ENCODE data around the gene ABT1.

The ABT1 gene

GRCh38 chr6:26576929-26577719 is 19.6 kb upstream of the ABT1 start:
- H3K27me3 ChIP-seq (ENCODE audit: insufficient read depth, poor library complexity, severe bottlenecking), result no peaks in the 10 kb centered on the region
- no peak for TF ChIP-seq GABPA (IDR thresholded peaks at IDR 0.05; ENCODE audit: low read depth)
- peak; percentile 47; the same call in 1 of the 2 replicates for TF ChIP-seq SPI1 (IDR thresholded peaks at IDR 0.05; ENCODE audit: borderline replicate concordance, low read depth)
- peak in 1 of 2 experiments; percentile 76 for DNase-seq (ENCODE audit: low read depth in 1 of 2, low spot score in 1 of 2)
- no peak overlapping the region for H3K4me3 ChIP-seq (replicated peaks; ENCODE audit: insufficient read depth, low read length)
- H3K27ac ChIP-seq (replicated peaks), result peak overlapping the region; percentile 58

GRCh38 chr6:26577720-26578072 is 19.1 kb upstream of the ABT1 start:
- no peak overlapping the region for H3K4me3 ChIP-seq (replicated peaks; ENCODE audit: insufficient read depth, low read length)
- DNase-seq (ENCODE audit: low read depth in 1 of 2, low spot score in 1 of 2), result no peak
- no peaks in the 10 kb centered on the region for H3K27me3 ChIP-seq (ENCODE audit: insufficient read depth, poor library complexity, severe bottlenecking)
- peak overlapping the region; percentile 58; the same call in 1 of the 2 replicates for H3K27ac ChIP-seq (replicated peaks)
- TF ChIP-seq SPI1 (IDR thresholded peaks at IDR 0.05; ENCODE audit: borderline replicate concordance, low read depth) (no peak), REST (IDR thresholded peaks at IDR 0.05; ENCODE audit: insufficient replicate concordance, low read depth) (no peak), GABPA (IDR thresholded peaks at IDR 0.05; ENCODE audit: low read depth) (no peak), POLR2AphosphoS5 (IDR thresholded peaks at IDR 0.05; ENCODE audit: low read depth) (no peak)
- TF ChIP-seq, protein P1, sequence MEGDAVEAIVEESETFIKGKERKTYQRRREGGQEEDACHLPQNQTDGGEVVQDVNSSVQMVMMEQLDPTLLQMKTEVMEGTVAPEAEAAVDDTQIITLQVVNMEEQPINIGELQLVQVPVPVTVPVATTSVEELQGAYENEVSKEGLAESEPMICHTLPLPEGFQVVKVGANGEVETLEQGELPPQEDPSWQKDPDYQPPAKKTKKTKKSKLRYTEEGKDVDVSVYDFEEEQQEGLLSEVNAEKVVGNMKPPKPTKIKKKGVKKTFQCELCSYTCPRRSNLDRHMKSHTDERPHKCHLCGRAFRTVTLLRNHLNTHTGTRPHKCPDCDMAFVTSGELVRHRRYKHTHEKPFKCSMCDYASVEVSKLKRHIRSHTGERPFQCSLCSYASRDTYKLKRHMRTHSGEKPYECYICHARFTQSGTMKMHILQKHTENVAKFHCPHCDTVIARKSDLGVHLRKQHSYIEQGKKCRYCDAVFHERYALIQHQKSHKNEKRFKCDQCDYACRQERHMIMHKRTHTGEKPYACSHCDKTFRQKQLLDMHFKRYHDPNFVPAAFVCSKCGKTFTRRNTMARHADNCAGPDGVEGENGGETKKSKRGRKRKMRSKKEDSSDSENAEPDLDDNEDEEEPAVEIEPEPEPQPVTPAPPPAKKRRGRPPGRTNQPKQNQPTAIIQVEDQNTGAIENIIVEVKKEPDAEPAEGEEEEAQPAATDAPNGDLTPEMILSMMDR (IDR thresholded peaks at IDR 0.05; ENCODE audit: insufficient read depth, low read length), result no peak

DNA sequence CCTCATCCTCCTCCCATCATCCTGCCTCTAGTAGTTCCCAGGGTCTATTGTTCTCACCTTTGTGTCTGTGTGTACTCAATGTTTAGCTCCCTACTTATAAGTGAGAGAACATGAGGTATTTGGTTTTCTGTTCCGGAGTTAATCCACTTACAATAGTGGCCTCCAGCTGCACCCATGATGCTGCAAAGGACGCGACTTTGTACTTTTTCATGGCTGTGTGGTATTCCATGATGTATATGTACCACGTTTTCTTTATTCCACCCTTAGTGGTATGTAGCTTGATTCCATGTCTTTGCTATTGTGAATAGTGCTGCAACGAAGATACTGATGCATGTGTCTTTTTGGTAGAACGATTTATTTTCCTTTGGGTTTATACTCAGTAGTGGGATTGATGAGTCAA is 18.5 kb upstream of the ABT1 start:
- H3K27ac ChIP-seq (replicated peaks), result no peak overlapping the region
- no peaks in the 10 kb centered on the region for H3K27me3 ChIP-seq (ENCODE audit: insufficient read depth, poor library complexity, severe bottlenecking)
- DNase-seq (ENCODE audit: low read depth in 1 of 2, low spot score in 1 of 2), result no peak
- H3K4me3 ChIP-seq (replicated peaks; ENCODE audit: insufficient read depth, low read length), result no peak overlapping the region
- TF ChIP-seq SPI1 (IDR thresholded peaks at IDR 0.05; ENCODE audit: borderline replicate concordance, low read depth), result no peak
- TF ChIP-seq POLR2AphosphoS5 (IDR thresholded peaks at IDR 0.05; ENCODE audit: low read depth), result no peak
- no peak for TF ChIP-seq GABPA (IDR thresholded peaks at IDR 0.05; ENCODE audit: low read depth)
- no peak for TF ChIP-seq REST (IDR thresholded peaks at IDR 0.05; ENCODE audit: insufficient replicate concordance, low read depth)
- TF ChIP-seq, protein P1 (IDR thresholded peaks at IDR 0.05; ENCODE audit: insufficient read depth, low read length), result no peak

- H3K4me3 ChIP-seq (replicated peaks; ENCODE audit: insufficient read depth, low read length), result no peak overlapping the region
- no peak for DNase-seq (ENCODE audit: low read depth in 1 of 2, low spot score in 1 of 2)
- TF ChIP-seq POLR2AphosphoS5 (IDR thresholded peaks at IDR 0.05; ENCODE audit: low read depth) (no peak), REST (IDR thresholded peaks at IDR 0.05; ENCODE audit: insufficient replicate concordance, low read depth) (no peak), GABPA (IDR thresholded peaks at IDR 0.05; ENCODE audit: low read depth) (no peak), SPI1 (IDR thresholded peaks at IDR 0.05; ENCODE audit: borderline replicate concordance, low read depth) (no peak)
- TF ChIP-seq, protein P1 (IDR thresholded peaks at IDR 0.05; ENCODE audit: insufficient read depth, low read length), result no peak
- H3K27ac ChIP-seq (replicated peaks), result no peak overlapping the region
- H3K27me3 ChIP-seq (ENCODE audit: insufficient read depth, poor library complexity, severe bottlenecking), result no peaks in the 10 kb centered on the region
These were observed 18.0 kb upstream of the ABT1 start for GRCh38 chr6:26578741-26579140.
